ENCODE results near the gene PXDN.

Gene PXDN

GRCh38 chr2:1752751-1753150 lies 8.4 kb upstream of the PXDN start:
- no peak for DNase-seq
- Mint-ChIP-seq H3K9me3 (no peaks in the 10 kb centered on the region), H3K27ac (no peak overlapping the region), H3K4me1 (ENCODE audit: low read depth) (peaks cover 6% of the 10 kb centered on the region), H3K4me3 (no peak overlapping the region), H3K36me3 (ENCODE audit: low read depth) (no peaks in the 10 kb centered on the region), H3K27me3 (peaks cover 24% of the 10 kb centered on the region)

- no peak for DNase-seq
- no peak overlapping the region for H3K4me3 Mint-ChIP-seq
- H3K27me3 Mint-ChIP-seq, result peaks cover 30% of the 10 kb centered on the region
- H3K36me3 Mint-ChIP-seq (ENCODE audit: low read depth), result no peaks in the 10 kb centered on the region
- H3K4me1 Mint-ChIP-seq (ENCODE audit: low read depth), result peaks cover 6% of the 10 kb centered on the region
- H3K27ac Mint-ChIP-seq, result no peak overlapping the region
- H3K9me3 Mint-ChIP-seq, result no peaks in the 10 kb centered on the region
Observed at GRCh38 chr2:1751767-1752725, 7.7 kb upstream of the PXDN start.

- no peaks in the 10 kb centered on the region for H3K36me3 Mint-ChIP-seq (ENCODE audit: low read depth)
- H3K4me1 Mint-ChIP-seq (ENCODE audit: low read depth), result peaks cover 6% of the 10 kb centered on the region
- peaks cover 39% of the 10 kb centered on the region for H3K27me3 Mint-ChIP-seq
- H3K27ac Mint-ChIP-seq, result no peak overlapping the region
- H3K4me3 Mint-ChIP-seq, result no peak overlapping the region
- H3K9me3 Mint-ChIP-seq, result no peaks in the 10 kb centered on the region
- peak; percentile 61 for DNase-seq
Observed at GRCh38 chr2:1750933-1751766, 6.8 kb upstream of the PXDN start.

GRCh38 chr2:1750270-1750932 lies 6.1 kb upstream of the PXDN start:
- DNase-seq, result no peak
- no peak overlapping the region for H3K4me3 Mint-ChIP-seq
- H3K36me3 Mint-ChIP-seq (ENCODE audit: low read depth), result no peaks in the 10 kb centered on the region
- peaks cover 6% of the 10 kb centered on the region for H3K4me1 Mint-ChIP-seq (ENCODE audit: low read depth)
- no peak overlapping the region for H3K27ac Mint-ChIP-seq
- peaks cover 46% of the 10 kb centered on the region for H3K27me3 Mint-ChIP-seq
- H3K9me3 Mint-ChIP-seq, result no peaks in the 10 kb centered on the region

GRCh38 chr2:1749489-1750119 lies 5.3 kb upstream of the PXDN start:
- Mint-ChIP-seq H3K4me3 (no peak overlapping the region), H3K27ac (no peak overlapping the region)
- no peak for DNase-seq

GRCh38 chr2:1748741-1749488 lies 4.6 kb upstream of the PXDN start:
- no peaks in the 10 kb centered on the region for H3K9me3 Mint-ChIP-seq
- peaks cover 9% of the 10 kb centered on the region for H3K4me1 Mint-ChIP-seq (ENCODE audit: low read depth)
- H3K27ac Mint-ChIP-seq, result no peak overlapping the region
- no peak overlapping the region for H3K4me3 Mint-ChIP-seq
- peaks cover 55% of the 10 kb centered on the region for H3K27me3 Mint-ChIP-seq
- DNase-seq, result no peak
- H3K36me3 Mint-ChIP-seq (ENCODE audit: low read depth), result no peaks in the 10 kb centered on the region

More at GRCh38 chr2:1749489-1750119, 5.3 kb upstream of the PXDN start:
- H3K36me3 Mint-ChIP-seq (ENCODE audit: low read depth), result no peaks in the 10 kb centered on the region
- H3K27me3 Mint-ChIP-seq, result peaks cover 54% of the 10 kb centered on the region
- no peaks in the 10 kb centered on the region for H3K9me3 Mint-ChIP-seq
- H3K4me1 Mint-ChIP-seq (ENCODE audit: low read depth), result peaks cover 9% of the 10 kb centered on the region

GRCh38 chr2:1748176-1748740 lies 3.9 kb upstream of the PXDN start:
- H3K4me1 Mint-ChIP-seq (ENCODE audit: low read depth), result peaks cover 9% of the 10 kb centered on the region
- H3K27ac Mint-ChIP-seq, result no peak overlapping the region
- DNase-seq, result no peak
- H3K4me3 Mint-ChIP-seq, result no peak overlapping the region
- no peaks in the 10 kb centered on the region for H3K9me3 Mint-ChIP-seq
- peaks cover 55% of the 10 kb centered on the region for H3K27me3 Mint-ChIP-seq
- H3K36me3 Mint-ChIP-seq (ENCODE audit: low read depth), result no peaks in the 10 kb centered on the region

GRCh38 chr2:1747065-1747941 lies 3.0 kb upstream of the PXDN start:
- H3K36me3 Mint-ChIP-seq (ENCODE audit: low read depth), result no peaks in the 10 kb centered on the region
- DNase-seq, result no peak
- H3K4me3 Mint-ChIP-seq, result no peak overlapping the region
- H3K9me3 Mint-ChIP-seq, result no peaks in the 10 kb centered on the region
- peaks cover 63% of the 10 kb centered on the region for H3K27me3 Mint-ChIP-seq
- H3K27ac Mint-ChIP-seq, result no peak overlapping the region
- peaks cover 11% of the 10 kb centered on the region for H3K4me1 Mint-ChIP-seq (ENCODE audit: low read depth)

GRCh38 chr2:1746174-1747064 lies 2.1 kb upstream of the PXDN start:
- H3K9me3 Mint-ChIP-seq, result no peaks in the 10 kb centered on the region
- H3K27ac Mint-ChIP-seq, result no peak overlapping the region
- no peak for DNase-seq
- no peaks in the 10 kb centered on the region for H3K36me3 Mint-ChIP-seq (ENCODE audit: low read depth)
- peaks cover 67% of the 10 kb centered on the region for H3K27me3 Mint-ChIP-seq
- H3K4me1 Mint-ChIP-seq (ENCODE audit: low read depth), result peaks cover 12% of the 10 kb centered on the region
- no peak overlapping the region for H3K4me3 Mint-ChIP-seq

GRCh38 chr2:1745171-1746023 lies 1.1 kb upstream of the PXDN start:
- no peaks in the 10 kb centered on the region for H3K36me3 Mint-ChIP-seq (ENCODE audit: low read depth)
- peak overlapping the region; percentile 70 for H3K4me3 Mint-ChIP-seq

GRCh38 chr2:1744151-1744445 lies 217 bp downstream of the PXDN start:
- Mint-ChIP-seq H3K27ac (no peak overlapping the region), H3K4me3 (peak overlapping the region; percentile 54), H3K9me3 (no peaks in the 10 kb centered on the region), H3K27me3 (peaks cover 49% of the 10 kb centered on the region), H3K36me3 (ENCODE audit: low read depth) (no peaks in the 10 kb centered on the region), H3K4me1 (ENCODE audit: low read depth) (peaks cover 9% of the 10 kb centered on the region)
- no peak for DNase-seq

More at GRCh38 chr2:1745171-1746023, 1.1 kb upstream of the PXDN start:
- Mint-ChIP-seq H3K9me3 (no peaks in the 10 kb centered on the region), H3K27ac (no peak overlapping the region), H3K4me1 (ENCODE audit: low read depth) (peaks cover 9% of the 10 kb centered on the region), H3K27me3 (peaks cover 59% of the 10 kb centered on the region)
- no peak for DNase-seq
